Effector memory CD4-positive, alpha-beta T cell (primary cell): Measurements from ENCODE around the gene DISP3.

Experiments
- DNase-seq, 3 donors: peaks; one replicate each; pipeline ENCODE4 v3.0.0-alpha.2; 2020
- H3K27ac ChIP-seq: 2 replicates; pipeline ENCODE4 v1.7.0; 2013; ENCODE audit warnings: mild to moderate bottlenecking, low read length, moderate library complexity; ENCODE audit not compliant: insufficient read depth, poor library complexity, severe bottlenecking
- H3K27me3 ChIP-seq: replicated peaks from 2 replicates; pipeline ENCODE4 v1.7.0; 2013; ENCODE audit warnings: mild to moderate bottlenecking, low read length; ENCODE audit not compliant: insufficient read depth, control insufficient read depth, poor library complexity, severe bottlenecking
- H3K36me3 ChIP-seq: 2 replicates; pipeline ENCODE4 v1.7.0; 2013; ENCODE audit warnings: mild to moderate bottlenecking, low read length, moderate library complexity; ENCODE audit not compliant: control insufficient read depth, insufficient read depth
- H3K4me1 ChIP-seq: 2 replicates; pipeline ENCODE4 v1.7.0; 2013; ENCODE audit warnings: low read length, mild to moderate bottlenecking; ENCODE audit not compliant: control insufficient read depth, insufficient read depth, poor library complexity, severe bottlenecking
- H3K4me3 ChIP-seq: 2 replicates; pipeline ENCODE4 v1.7.0; 2013; ENCODE audit warnings: low read length, low read depth, mild to moderate bottlenecking; ENCODE audit not compliant: insufficient read depth, poor library complexity, severe bottlenecking
- H3K9me3 ChIP-seq: 2 replicates; pipeline ENCODE4 v1.7.0; 2013; ENCODE audit warnings: mild to moderate bottlenecking, low read length, moderate library complexity; ENCODE audit not compliant: control insufficient read depth

Gene DISP3

GRCh38 chr1:11471473-11471872, 7.5 kb upstream of the DISP3 start:
- H3K27ac ChIP-seq, result no peak overlapping the region
- no peak overlapping the region for H3K4me3 ChIP-seq
- DNase-seq, result no peak
- no peaks in the 10 kb centered on the region for H3K36me3 ChIP-seq
- no peaks in the 10 kb centered on the region for H3K4me1 ChIP-seq
- no peaks in the 10 kb centered on the region for H3K27me3 ChIP-seq
- no peaks in the 10 kb centered on the region for H3K9me3 ChIP-seq

GRCh38 chr1:11472284-11472683, 6.7 kb upstream of the DISP3 start:
- Histone ChIP-seq H3K27ac (no peak overlapping the region), H3K4me3 (no peak overlapping the region), H3K27me3 (no peaks in the 10 kb centered on the region), H3K36me3 (no peaks in the 10 kb centered on the region), H3K4me1 (no peaks in the 10 kb centered on the region), H3K9me3 (no peaks in the 10 kb centered on the region)
- no peak for DNase-seq

GRCh38 chr1:11472741-11473140, 6.2 kb upstream of the DISP3 start:
- H3K9me3 ChIP-seq, result no peaks in the 10 kb centered on the region
- DNase-seq, result no peak
- no peaks in the 10 kb centered on the region for H3K36me3 ChIP-seq
- H3K4me1 ChIP-seq, result no peaks in the 10 kb centered on the region
- H3K27me3 ChIP-seq, result no peaks in the 10 kb centered on the region
- H3K27ac ChIP-seq, result no peak overlapping the region
- no peak overlapping the region for H3K4me3 ChIP-seq

- no peak overlapping the region for H3K27ac ChIP-seq
- DNase-seq, result no peak
Measured at GRCh38 chr1:11473491-11474034, 5.4 kb upstream of the DISP3 start.

GRCh38 chr1:11474826-11475225, 4.1 kb upstream of the DISP3 start:
- Histone ChIP-seq H3K27me3 (peaks cover 2% of the 10 kb centered on the region), H3K4me3 (no peak overlapping the region), H3K4me1 (peaks cover 11% of the 10 kb centered on the region), H3K27ac (no peak overlapping the region), H3K36me3 (no peaks in the 10 kb centered on the region), H3K9me3 (no peaks in the 10 kb centered on the region)
- no peak for DNase-seq

More at GRCh38 chr1:11473491-11474034, 5.4 kb upstream of the DISP3 start:
- Histone ChIP-seq H3K27me3 (no peaks in the 10 kb centered on the region), H3K4me3 (no peak overlapping the region), H3K9me3 (no peaks in the 10 kb centered on the region), H3K36me3 (no peaks in the 10 kb centered on the region), H3K4me1 (peaks cover 3% of the 10 kb centered on the region)

- Histone ChIP-seq H3K27ac (no peak overlapping the region), H3K9me3 (no peaks in the 10 kb centered on the region), H3K27me3 (peaks cover 9% of the 10 kb centered on the region), H3K4me1 (peaks cover 15% of the 10 kb centered on the region), H3K4me3 (no peak overlapping the region), H3K36me3 (no peaks in the 10 kb centered on the region)
- DNase-seq, result no peak
Measured at GRCh38 chr1:11475748-11476147, 3.2 kb upstream of the DISP3 start.

- DNase-seq, result no peak
- Histone ChIP-seq H3K4me3 (peak overlapping the region; percentile 55), H3K27ac (no peak overlapping the region), H3K4me1 (peaks cover 15% of the 10 kb centered on the region), H3K36me3 (no peaks in the 10 kb centered on the region), H3K9me3 (no peaks in the 10 kb centered on the region), H3K27me3 (peaks cover 11% of the 10 kb centered on the region)
Measured at GRCh38 chr1:11479375-11479979, 522 bp downstream of the DISP3 start.

- DNase-seq, result no peak
- H3K27me3 ChIP-seq, result peaks cover 11% of the 10 kb centered on the region
- no peak overlapping the region for H3K27ac ChIP-seq
- no peaks in the 10 kb centered on the region for H3K9me3 ChIP-seq
- peaks cover 15% of the 10 kb centered on the region for H3K4me1 ChIP-seq
- no peaks in the 10 kb centered on the region for H3K36me3 ChIP-seq
- no peak overlapping the region for H3K4me3 ChIP-seq
Measured at GRCh38 chr1:11481019-11481418, 2.1 kb downstream of the DISP3 start.

GRCh38 chr1:11482198-11482597, 3.2 kb downstream of the DISP3 start:
- Histone ChIP-seq H3K27me3 (peaks cover 11% of the 10 kb centered on the region), H3K4me1 (peaks cover 15% of the 10 kb centered on the region), H3K4me3 (no peak overlapping the region), H3K27ac (no peak overlapping the region), H3K9me3 (no peaks in the 10 kb centered on the region), H3K36me3 (no peaks in the 10 kb centered on the region)
- DNase-seq, result no peak

- Histone ChIP-seq H3K4me3 (no peak overlapping the region), H3K4me1 (peaks cover 15% of the 10 kb centered on the region), H3K27ac (no peak overlapping the region), H3K27me3 (peaks cover 11% of the 10 kb centered on the region), H3K36me3 (no peaks in the 10 kb centered on the region), H3K9me3 (no peaks in the 10 kb centered on the region)
- no peak for DNase-seq
Measured at GRCh38 chr1:11482701-11483479, 3.9 kb downstream of the DISP3 start.
